NCI-H1694 (cell line): Measurements from ENCODE around the gene SCARF2.

Experiments
- DNase-seq: peaks from one replicate; lab custom pipeline; 2025; lab: John Stamatoyannopoulos, UW

The SCARF2 gene

GRCh38 chr22:20439556-20439927 is 1.9 kb upstream of the SCARF2 start:
- no peak for DNase-seq

DNA sequence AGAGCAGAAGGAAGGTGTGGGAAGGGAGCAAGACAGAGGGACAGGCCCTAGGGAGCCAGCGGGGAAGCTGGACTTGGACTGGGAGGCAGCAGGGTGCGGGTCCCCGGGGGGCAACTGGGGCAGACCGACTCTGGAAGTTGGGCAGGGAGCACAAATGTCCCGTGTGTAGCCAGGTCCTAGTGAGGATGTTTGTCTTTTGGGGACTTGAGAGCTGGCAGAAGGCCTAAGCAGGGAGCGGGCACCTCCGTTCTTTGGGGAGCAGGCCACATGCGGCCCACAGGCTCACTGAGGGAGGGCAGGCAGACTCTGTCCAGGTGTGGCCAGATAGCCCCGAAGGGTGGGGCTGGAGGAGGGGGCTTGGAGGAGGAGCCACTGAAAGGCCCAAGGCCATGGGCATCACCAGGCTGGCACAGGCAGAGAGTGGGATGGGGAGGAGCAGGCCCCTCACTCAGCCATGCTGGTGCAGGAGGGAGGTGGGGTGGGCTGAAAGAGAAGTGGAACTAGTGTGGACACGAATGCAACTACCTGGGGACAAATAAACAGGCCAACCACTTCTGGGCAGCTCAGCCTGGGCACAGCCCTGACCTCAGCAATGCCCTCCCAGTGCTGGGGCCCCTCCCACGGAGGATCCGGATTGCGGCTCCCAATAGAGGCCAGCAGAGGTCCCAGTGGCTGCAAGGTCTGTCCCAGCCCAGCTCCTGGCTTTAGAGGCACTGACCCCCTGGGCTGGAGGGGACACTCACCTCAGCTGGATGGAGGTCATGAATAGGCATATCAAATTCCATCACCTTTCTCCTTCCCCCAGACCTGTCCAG is 1.3 kb upstream of the SCARF2 start:
- DNase-seq = no peak

- no peak for DNase-seq
These were observed 727 bp upstream of the SCARF2 start for GRCh38 chr22:20438427-20438677.

GRCh38 chr22:20436768-20437612 is 635 bp downstream of the SCARF2 start:
- DNase-seq = no peak

DNA sequence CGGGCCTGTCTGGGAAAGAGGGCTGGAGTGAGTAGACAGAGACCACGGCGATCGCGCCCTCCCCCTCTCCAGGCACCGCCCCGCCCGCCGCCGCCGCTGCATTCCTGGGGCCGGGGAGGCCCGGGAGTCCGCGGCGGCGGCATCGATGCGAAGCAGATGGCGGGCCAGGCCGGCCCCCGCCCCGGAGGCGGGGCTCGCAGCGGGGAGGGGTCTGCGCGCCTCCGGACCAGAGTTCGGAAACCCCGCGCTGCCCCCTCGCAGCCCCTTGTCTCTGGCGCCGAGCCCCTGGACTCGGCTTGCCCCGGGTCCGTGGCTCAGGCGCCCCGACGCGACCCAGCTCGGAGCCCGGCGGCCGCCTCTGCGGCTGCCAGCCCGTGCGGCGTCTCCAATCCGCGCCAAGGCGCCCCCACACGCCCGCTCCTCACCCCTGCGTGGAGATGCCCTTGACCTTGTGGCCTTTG is 1.3 kb downstream of the SCARF2 start:
- DNase-seq = no peak

- no peak for DNase-seq
These were observed 2.0 kb downstream of the SCARF2 start for GRCh38 chr22:20435436-20436306.

- no peak for DNase-seq
These were observed 2.9 kb downstream of the SCARF2 start for GRCh38 chr22:20434773-20435172.

DNA sequence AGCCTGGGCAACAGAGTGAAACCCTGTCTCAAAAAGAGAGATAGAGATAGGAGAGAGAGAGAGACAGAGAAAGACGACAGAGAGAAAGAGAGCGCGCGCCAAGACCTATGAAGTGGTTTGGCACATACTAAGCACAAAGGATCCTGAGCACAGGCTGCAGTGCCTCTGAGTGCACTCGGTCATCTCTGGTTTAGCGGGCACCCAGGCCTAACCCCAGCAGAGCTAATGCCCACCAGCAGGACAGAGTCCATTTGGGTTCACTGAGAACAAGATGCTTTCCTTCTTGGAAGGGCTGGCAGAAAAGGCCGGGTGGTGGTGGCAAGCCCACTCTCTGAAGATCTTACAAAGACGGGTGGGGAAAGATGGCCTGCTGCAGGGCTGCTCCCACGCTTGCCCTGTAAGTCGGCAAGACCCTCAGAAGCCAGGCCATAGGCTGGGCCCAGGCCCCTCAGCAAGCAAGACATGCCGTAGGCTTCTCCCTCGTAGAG is 3.3 kb downstream of the SCARF2 start:
- DNase-seq = no peak

- no peak for DNase-seq
These were observed 3.9 kb downstream of the SCARF2 start for GRCh38 chr22:20433686-20434241.

GRCh38 chr22:20433191-20433590 is 4.4 kb downstream of the SCARF2 start:
- DNase-seq = no peak

- DNase-seq = no peak
These were observed 5.4 kb downstream of the SCARF2 start for GRCh38 chr22:20432244-20432686.

- no peak for DNase-seq
These were observed 6.0 kb downstream of the SCARF2 start for GRCh38 chr22:20431511-20432192.

- DNase-seq = peak; percentile 45
These were observed 6.7 kb downstream of the SCARF2 start for GRCh38 chr22:20430720-20431510.

DNA sequence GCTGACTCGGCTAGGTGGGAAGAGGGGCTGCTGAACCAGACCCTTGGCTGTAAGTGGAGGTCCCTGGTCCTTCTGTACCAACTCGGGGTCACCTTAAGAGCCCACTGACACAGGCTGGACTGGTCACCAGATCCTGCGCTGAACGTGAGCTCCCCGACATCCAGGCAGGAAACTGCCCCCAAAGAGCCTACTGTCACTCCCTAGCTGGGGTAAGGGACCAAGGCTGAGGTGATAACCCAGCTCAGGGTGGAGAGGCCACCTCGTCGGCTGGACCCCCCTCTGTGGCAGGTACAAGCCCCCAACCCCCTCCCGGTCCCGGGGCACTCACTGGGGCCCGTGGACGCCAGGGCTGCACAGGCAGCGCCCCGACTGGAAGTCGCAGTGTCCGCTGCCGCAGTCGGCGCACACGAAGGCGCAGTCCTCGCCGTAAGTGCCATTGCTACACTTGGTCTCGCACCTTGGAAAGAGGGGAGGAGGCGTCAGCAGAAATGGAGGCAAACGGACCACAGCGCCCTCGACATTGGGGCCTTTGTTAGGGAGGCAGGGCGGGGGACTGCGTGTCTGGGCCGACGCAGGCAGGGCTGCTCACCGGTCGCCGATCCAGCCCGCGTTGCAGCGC is 7.4 kb downstream of the SCARF2 start:
- DNase-seq = no peak

GRCh38 chr22:20429254-20430100 is 8.1 kb downstream of the SCARF2 start:
- DNase-seq = no peak

DNA sequence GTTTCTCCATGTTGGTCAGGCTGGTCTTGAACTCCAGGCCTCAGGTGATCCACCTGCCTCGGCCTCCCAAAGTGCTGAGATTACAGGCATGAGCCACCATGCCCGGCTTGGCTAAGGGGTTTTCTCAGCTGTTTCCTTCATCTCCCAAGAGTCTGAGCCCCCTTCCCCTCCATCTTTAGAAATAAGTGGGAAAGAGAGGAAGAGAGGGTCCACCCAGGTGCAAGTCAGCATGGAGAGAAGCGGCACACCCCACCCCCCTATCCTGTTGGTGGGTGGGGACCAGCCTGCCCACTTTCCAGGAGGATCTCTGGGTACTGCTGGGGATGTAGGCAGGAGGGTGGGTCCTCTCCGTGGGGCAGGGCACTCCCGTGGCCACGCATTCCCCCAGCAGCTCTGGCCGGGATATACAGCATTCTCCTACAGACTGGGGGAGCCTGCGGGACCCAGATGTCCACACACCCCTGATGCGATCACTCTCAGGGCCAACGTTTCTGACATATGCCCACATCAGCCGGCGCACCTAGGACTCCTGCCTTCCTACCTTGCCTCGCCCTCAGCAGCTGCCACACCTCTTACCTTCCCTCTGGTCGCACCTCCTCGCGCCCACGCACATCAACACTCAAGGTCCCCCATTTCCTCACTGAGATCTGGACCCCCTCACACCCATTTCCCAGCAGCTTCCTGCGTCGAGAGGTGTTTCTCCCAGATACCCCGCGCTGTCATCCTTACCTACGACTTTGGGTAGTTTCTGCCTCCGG is 8.9 kb downstream of the SCARF2 start:
- DNase-seq = no peak

GRCh38 chr22:20427945-20428417 is 9.6 kb downstream of the SCARF2 start:
- DNase-seq = no peak
